Progenitor cell of endocrine pancreas (in vitro differentiated cells): ENCODE data around the gene PACSIN1. TPM values are rescaled to one million over a fixed set of nuclear protein-coding genes. Genes with fewer than 3 reads are reported as not detected.

Experiments used
- DNase-seq: peaks from one replicate; pipeline ENCODE4 v3.0.0; 2021; ENCODE audit warnings: low spot score; ENCODE audit not compliant: unreplicated experiment
- H3K27ac Mint-ChIP-seq: 2 replicates; pipeline ENCODE4 v1.8.0; 2021; ENCODE audit warnings: mild to moderate bottlenecking, moderate library complexity, mixed read lengths
- H3K27me3 Mint-ChIP-seq: 2 replicates; pipeline ENCODE4 v1.8.0; 2021; ENCODE audit warnings: mixed read lengths
- H3K36me3 Mint-ChIP-seq: 2 replicates; pipeline ENCODE4 v1.8.0; 2022; ENCODE audit warnings: mixed read lengths; ENCODE audit not compliant: insufficient read depth
- H3K4me1 Mint-ChIP-seq: 2 replicates; pipeline ENCODE4 v1.8.0; 2021; ENCODE audit warnings: low read depth, mixed read lengths
- H3K4me3 Mint-ChIP-seq: 2 replicates; pipeline ENCODE4 v1.8.0; 2021; ENCODE audit warnings: low read depth, mild to moderate bottlenecking, moderate library complexity, mixed read lengths
- H3K9me3 Mint-ChIP-seq: 2 replicates; pipeline ENCODE4 v1.8.0; 2021; ENCODE audit warnings: low read depth, mixed read lengths
- CTCF ChIP-seq: fragments of 200-600 bp; sonication (generic); IDR thresholded peaks from one replicate; pipeline ENCODE4 v1.5.0; 2021; ENCODE audit warnings: antibody characterized with exemption, mild to moderate bottlenecking; ENCODE audit not compliant: unreplicated experiment
- total RNA-seq: library from RNA; stranded (reverse); gene quantifications from 2 replicates; pipeline ENCODE4 v1.2.1, GENCODE V29; 2021

Gene PACSIN1
- total RNA-seq, 1 donor from 2014 or later: 0.72 TPM

DNA sequence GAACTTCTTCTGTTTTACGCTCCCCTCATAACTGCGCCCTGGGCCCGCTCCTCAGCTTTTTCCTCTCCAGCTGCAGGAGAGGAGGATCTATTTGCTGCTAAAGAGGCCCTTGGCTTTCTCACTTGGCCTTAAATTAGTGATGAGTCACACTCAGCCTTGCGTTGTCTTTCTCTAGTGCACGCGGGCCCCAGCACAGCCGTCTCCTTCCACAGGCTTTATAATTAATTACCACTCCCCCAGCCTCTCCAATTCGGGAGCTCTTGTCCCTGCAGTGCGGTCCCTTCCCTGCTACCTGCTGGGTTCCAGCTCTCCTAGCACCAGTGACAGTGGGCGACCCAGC is 25.2 kb downstream of the PACSIN1 start:
- Mint-ChIP-seq H3K36me3 (no peaks in the 10 kb centered on the region), H3K4me1 (no peaks in the 10 kb centered on the region), H3K27ac (no peak overlapping the region), H3K4me3 (no peak overlapping the region), H3K27me3 (peaks cover 6% of the 10 kb centered on the region), H3K9me3 (no peaks in the 10 kb centered on the region)
- DNase-seq: no peak
- TF ChIP-seq CTCF: no peak

DNA sequence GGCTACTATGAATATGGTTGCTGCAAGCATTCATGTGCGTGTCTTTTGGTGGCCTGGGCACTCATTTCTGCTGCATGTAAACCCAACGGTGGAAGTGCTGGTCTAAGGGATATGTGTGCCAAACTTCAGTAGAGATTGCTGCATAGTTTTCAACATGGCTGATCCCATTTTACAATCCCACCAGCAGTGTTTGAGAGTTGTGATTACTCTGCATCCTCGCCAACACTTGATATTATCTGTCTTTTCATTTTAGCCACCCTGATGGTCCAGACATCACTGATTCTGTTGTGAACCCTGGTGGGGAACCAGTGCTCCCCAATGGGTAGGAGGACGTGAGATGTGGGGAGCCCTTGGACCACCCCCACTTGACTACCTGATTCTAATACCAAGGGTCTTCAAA is 27.5 kb downstream of the PACSIN1 start:
- Mint-ChIP-seq H3K27ac (no peak overlapping the region), H3K9me3 (no peaks in the 10 kb centered on the region), H3K36me3 (no peaks in the 10 kb centered on the region), H3K4me1 (no peaks in the 10 kb centered on the region), H3K27me3 (peaks cover 6% of the 10 kb centered on the region), H3K4me3 (no peak overlapping the region)
- DNase-seq: no peak
- TF ChIP-seq CTCF: no peak

DNA sequence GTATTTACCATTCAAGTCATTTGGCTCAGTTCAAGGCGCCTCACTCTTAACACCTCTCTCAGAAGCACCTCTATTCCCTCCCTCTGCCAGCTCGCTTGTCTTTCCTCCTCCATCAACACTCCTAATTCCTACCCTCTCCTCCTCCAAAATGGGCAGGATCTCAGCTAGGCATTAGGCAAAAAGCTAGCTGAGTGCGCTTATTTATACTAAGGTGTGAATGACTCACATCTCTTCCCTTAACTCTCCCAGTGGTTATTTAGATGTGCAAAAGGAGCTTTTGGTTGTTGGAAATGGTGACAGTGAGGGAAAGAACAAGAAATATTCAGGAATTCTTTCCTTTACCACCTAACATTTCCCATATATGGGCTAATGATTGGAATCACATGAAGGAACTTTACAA is 29.1 kb downstream of the PACSIN1 start:
- Mint-ChIP-seq H3K27me3 (peaks cover 6% of the 10 kb centered on the region), H3K4me1 (no peaks in the 10 kb centered on the region), H3K9me3 (peaks cover 2% of the 10 kb centered on the region), H3K27ac (no peak overlapping the region), H3K36me3 (no peaks in the 10 kb centered on the region), H3K4me3 (no peak overlapping the region)
- DNase-seq: no peak
- no peak for TF ChIP-seq CTCF

DNA sequence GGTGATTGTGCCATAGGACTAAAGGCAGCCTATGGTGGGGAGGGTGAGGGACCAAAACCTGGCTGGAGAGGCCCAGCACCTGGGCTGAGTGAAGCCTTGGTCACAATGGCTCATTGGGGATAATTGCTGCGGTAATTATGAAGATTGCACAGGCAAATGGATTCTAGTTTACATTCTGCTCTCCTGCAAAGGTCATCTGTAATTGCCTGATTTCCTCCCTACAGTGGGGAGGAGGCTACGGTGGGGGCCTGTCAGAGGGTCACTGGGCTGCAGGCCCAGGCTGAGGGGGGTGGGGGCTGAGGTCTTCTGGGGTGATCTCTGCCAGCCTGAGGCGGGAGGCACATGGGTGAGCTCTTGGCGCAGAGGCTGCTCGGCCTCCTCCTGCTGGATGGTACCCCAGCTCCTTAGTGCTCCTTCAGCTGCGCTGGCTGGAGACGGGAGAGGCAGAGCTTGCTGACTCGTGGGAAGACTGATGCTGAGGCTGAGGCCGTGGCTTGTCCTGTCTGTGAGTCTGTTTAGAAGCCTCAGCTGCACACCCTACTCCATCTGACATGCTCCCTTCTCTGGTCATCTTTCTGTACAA is 30.3 kb downstream of the PACSIN1 start:
- no peak for TF ChIP-seq CTCF
- DNase-seq: no peak
- no peaks in the 10 kb centered on the region for H3K4me1 Mint-ChIP-seq
- peaks cover 5% of the 10 kb centered on the region for H3K27me3 Mint-ChIP-seq
- no peaks in the 10 kb centered on the region for H3K36me3 Mint-ChIP-seq
- H3K4me3 Mint-ChIP-seq: no peak overlapping the region
- peaks cover 8% of the 10 kb centered on the region for H3K9me3 Mint-ChIP-seq
- no peak overlapping the region for H3K27ac Mint-ChIP-seq

- DNase-seq: no peak
- TF ChIP-seq CTCF: no peak
- peaks cover 8% of the 10 kb centered on the region for H3K9me3 Mint-ChIP-seq
- no peak overlapping the region for H3K27ac Mint-ChIP-seq
- H3K36me3 Mint-ChIP-seq: no peaks in the 10 kb centered on the region
- no peak overlapping the region for H3K4me3 Mint-ChIP-seq
- H3K27me3 Mint-ChIP-seq: peaks cover 3% of the 10 kb centered on the region
- H3K4me1 Mint-ChIP-seq: no peaks in the 10 kb centered on the region
Measured at GRCh38 chr6:34497411-34497810, 31.5 kb downstream of the PACSIN1 start.
